ENCODE results near the gene SOX18.

DNA sequence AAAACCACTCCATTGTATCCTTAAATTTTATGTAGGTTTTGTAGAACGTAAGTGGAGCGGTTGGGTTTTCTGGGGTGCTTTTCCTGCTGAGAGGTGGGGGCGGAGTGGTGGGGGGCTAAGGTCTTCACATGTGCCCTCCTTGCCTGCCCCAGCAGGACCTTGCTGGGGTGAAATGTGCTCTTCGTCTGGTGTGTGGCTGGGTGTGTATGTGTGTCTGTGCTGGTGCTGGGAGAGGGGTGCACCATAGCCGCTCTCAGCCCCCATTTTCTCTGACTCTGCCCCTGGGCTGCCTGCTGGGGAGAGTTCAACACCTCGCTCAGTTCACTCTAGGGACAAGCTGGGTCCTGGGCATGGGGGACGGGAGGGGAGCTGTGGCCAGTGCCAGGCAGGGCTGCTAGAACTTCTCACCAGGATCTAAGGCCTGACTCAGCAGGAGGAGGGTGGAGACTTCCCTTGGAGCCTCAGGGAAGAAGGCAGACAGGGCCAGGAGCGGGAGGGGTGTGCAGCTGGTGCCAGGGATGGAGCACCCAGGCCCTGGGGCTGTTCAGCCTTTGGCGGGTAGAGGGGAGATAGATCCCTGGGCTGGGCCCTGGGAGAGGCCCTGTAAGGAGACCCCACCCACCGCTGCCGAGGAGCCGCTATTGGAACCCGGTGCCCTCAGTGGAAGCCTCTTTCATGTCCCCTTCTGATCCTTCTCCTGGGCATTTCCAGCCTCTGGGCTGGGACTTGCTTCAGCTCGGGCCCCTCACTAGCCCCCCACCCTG is 4.8 kb downstream of the SOX18 start:
- TF ChIP-seq, protein P1, sequence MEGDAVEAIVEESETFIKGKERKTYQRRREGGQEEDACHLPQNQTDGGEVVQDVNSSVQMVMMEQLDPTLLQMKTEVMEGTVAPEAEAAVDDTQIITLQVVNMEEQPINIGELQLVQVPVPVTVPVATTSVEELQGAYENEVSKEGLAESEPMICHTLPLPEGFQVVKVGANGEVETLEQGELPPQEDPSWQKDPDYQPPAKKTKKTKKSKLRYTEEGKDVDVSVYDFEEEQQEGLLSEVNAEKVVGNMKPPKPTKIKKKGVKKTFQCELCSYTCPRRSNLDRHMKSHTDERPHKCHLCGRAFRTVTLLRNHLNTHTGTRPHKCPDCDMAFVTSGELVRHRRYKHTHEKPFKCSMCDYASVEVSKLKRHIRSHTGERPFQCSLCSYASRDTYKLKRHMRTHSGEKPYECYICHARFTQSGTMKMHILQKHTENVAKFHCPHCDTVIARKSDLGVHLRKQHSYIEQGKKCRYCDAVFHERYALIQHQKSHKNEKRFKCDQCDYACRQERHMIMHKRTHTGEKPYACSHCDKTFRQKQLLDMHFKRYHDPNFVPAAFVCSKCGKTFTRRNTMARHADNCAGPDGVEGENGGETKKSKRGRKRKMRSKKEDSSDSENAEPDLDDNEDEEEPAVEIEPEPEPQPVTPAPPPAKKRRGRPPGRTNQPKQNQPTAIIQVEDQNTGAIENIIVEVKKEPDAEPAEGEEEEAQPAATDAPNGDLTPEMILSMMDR (IDR thresholded peaks at IDR 0.05) = no peak
- TF ChIP-seq POLR2AphosphoS5 (IDR thresholded peaks at IDR 0.05) (no peak), POLR2A (IDR thresholded peaks at IDR 0.05) (no peak)
